Measurements from ENCODE around the gene AHI1.

DNA sequence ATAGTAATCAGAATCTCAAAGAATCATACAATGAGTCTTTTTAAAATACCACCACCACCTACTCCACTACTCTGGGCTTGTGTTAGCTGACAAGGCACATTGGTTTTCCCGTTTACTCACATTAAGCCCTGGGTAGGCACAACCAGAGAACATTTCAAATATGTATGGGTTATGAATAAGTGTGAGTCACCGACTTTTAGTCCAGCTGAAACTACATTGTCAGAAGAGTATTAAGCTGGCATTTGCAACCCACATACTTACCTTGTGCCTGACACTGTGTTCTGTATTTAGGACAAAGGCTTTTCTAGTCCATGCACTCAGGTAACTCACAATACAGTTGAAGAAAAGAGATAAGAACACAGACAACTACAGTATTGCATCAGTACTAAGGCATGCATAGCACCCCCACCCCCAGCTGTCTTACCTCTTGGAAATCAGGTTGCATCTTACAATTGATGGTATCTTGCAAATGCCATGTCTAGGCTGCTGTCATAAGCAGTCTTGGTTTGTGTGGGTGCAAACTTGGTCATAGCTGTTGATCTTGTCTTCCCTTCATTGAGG lies 40.3 kb upstream of the AHI1 start:
- TF ChIP-seq, protein P1, sequence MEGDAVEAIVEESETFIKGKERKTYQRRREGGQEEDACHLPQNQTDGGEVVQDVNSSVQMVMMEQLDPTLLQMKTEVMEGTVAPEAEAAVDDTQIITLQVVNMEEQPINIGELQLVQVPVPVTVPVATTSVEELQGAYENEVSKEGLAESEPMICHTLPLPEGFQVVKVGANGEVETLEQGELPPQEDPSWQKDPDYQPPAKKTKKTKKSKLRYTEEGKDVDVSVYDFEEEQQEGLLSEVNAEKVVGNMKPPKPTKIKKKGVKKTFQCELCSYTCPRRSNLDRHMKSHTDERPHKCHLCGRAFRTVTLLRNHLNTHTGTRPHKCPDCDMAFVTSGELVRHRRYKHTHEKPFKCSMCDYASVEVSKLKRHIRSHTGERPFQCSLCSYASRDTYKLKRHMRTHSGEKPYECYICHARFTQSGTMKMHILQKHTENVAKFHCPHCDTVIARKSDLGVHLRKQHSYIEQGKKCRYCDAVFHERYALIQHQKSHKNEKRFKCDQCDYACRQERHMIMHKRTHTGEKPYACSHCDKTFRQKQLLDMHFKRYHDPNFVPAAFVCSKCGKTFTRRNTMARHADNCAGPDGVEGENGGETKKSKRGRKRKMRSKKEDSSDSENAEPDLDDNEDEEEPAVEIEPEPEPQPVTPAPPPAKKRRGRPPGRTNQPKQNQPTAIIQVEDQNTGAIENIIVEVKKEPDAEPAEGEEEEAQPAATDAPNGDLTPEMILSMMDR (optimal IDR thresholded peaks at IDR 0.05 in 1 of 3, IDR thresholded peaks at IDR 0.05 in 1 of 3, conservative IDR thresholded peaks at IDR 0.05 in 1 of 3; ENCODE audit: extremely low read depth in 1 of 3, insufficient read depth in 2 of 3, low read length in 3 of 3), result no peak
- TF ChIP-seq EZH2 (IDR thresholded peaks at IDR 0.05; ENCODE audit: low read length), result no peak

Data from keratinocyte (primary cell).